C1 segment of cervical spinal cord (tissue), 14 donors: ENCODE data around the gene RASSF1.
"Not testable (repeated sequence)": the region's sequence is repeated elsewhere in the genome, so short reads cannot be mapped to it uniquely, and the experiment has no call there.

Experiments
- DNase-seq, 14 donors: peaks; one replicate each; lab custom pipeline; 2025; lab: John Stamatoyannopoulos, UW

RASSF1 gene

DNA sequence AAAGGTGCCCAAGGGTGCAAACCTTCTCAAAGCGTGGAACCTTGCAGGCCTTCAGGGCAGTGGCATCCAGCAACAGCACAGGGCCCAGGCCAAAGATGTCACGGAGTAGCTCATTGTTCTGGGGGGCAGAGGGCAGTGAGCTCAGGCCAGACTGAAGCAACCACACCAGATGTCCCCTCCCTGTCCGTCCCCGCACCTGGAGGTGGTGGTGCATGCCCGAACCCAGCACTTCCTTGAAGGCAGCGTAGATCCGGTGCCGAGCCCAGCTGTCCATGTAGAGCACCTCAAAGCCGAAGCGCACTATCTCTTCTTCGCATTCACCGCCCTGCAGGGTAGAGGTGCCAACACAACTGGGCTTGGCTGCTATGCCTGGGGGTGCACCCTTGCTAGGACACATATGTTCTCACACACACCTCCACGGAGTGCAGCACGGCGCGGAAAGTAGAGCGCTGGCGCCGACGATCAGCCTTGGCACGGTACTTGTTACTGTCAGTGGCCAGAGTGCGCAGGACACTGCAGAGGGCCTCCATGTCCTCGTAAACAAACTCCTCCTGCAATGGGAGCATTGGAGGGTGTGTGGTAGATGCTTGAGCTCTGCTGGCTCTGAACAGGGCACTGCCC is 52.1 kb downstream of the RASSF1 start:
- DNase-seq, result no peak

DNA sequence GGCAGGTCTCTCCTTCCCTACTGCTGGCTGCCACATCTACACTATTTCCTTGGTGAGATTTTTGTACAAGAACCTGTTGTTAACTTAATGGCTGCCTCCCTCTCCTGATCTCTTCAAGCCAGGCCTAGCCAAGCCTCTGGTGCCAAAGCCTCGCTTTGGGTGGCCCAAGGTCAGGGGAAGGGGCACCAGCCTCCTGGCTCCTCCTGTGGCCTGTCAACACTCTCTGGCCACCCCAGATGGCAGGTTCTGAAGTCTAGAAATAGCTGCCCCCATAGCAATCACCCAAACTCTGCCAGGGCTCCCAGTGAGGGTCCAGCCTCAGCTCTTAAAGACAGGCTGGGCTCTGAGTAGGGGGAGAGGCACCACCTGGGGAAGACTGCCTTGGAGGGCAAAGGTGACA is 53.4 kb downstream of the RASSF1 start:
- no peak for DNase-seq

DNA sequence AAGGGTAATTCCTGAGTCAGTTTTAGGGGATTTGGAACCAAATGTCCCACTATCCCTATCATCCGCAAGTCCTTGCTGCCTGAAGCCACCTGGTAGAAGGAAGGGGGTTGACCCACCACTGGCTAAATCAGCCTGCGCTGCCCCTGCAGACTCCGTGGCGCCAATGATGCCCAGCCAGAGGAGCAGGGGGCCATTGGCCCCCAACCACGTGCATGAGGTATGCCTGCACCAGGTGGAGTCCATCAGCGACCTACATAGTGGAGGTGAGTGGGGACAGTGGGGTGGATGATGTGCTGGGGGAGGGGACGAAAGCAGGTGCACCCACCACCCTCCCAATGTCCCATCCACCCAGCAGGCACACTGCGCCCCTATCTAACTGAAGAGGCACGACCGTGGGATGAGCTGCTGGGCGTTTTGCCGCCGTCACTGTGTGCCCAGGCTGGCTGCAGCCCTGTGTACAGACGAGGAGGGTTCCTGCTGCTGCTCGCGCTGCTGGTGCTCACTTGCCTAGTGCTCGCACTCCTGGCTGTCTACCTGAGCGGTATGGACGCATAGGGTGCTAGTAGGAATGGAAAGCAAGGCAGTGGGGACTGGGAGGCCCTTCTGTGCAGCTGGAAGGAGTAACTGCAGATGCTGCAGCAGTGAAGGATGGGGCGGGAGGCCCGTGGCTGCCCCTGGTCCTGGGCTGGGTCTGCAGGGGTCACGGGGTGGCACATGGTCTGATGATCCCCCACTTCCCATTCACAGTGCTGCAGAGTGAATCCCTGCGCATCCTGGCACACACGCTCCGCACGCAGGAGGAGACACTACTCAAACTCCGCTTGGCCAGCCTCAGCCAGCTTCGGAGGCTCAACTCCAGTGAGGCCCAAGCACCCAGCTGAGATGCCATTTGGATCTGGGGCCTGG is 54.1 kb downstream of the RASSF1 start:
- no peak for DNase-seq

DNA sequence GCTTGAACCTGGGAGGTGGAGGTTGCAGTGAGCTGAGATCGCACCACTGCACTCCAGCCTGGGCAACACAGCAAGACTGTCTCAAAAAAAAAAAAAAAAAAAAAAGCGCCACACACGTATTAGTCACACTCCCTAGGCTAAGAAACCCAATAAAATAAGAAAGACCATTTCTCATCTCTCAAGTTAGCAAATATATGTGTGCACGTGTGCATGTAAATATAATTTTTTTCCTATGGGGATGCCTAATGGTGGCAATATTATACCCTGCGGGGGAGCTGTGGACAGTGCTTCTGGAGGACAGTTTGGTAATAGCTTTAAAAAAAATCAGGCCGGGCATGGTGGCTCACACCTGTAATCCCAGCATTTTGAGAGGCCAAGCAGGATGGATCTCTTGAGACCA is 56.5 kb downstream of the RASSF1 start:
- not testable (repeated sequence) for DNase-seq
